Measurements from ENCODE around the gene RASSF5. TPM values are rescaled to one million over a fixed set of nuclear protein-coding genes. Genes with fewer than 3 reads are reported as not detected.
A peak's percentile ranks its signal among the peaks of the same experiment; 100 is the strongest.

Gene RASSF5
- total RNA-seq, 2 experiments from 2014 or later, result 153 to 156 TPM

DNA sequence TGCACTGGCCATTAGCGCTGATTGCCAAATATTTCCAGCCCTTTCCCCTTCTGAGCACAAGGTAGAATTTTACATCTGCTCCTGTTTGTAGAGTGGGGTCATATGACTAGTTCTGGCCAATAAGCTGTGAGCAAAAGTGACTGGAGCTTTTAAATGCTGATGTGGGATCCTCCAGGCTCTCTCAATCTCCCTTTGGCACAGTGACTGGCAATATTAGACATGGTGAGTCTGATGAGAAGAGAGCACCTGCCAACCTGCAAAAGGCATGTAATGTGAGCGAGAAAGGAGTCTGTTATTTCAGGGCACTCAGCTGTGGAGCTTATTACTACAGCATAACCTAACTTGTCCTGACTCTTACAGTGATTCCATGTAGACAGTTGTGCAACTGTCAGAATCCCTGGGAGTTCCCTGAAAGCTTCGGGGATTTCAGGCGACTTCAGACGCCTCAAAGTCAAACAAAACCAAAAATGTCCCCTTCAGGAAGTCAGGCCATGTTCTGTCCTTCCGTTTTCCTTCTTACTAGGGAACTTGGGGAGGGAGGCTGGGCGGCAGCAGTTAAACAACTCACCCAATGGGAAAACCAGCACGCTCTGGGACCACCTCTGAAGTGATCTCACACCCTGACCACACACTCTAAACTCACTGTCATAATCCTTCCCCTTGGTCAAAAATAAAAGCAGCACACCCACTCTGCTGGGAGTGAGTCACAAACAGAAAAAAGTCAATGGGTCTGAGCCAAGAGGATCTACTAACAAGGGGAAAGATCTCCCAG, 3.6 kb upstream of the RASSF5 start:
- no peaks in the 10 kb centered on the region for H3K27me3 Mint-ChIP-seq
- Histone ChIP-seq H3K4me1 (ENCODE audit: insufficient read depth, low read length) (peaks cover 34% of the 10 kb centered on the region), H3K9me3 (ENCODE audit: control insufficient read depth in 1 of 2, insufficient read depth in 1 of 2, low read length in 2 of 2) (no peaks in the 10 kb centered on the region), H3K27me3 (ENCODE audit: control insufficient read depth in 1 of 2, insufficient read depth in 2 of 2, low read length in 2 of 2) (peaks cover 4 to 6% of the 10 kb centered on the region in 2 experiments), H3K27ac (ENCODE audit: low read depth in 1 of 2, low read length in 2 of 2) (no peak overlapping the region), H3K4me3 (ENCODE audit: low read length) (no peak overlapping the region), H3K36me3 (ENCODE audit: insufficient read depth, low read length) (peaks cover 8% of the 10 kb centered on the region)
- ChIA-PET CTCF (no interaction called here), POLR2A (interaction anchor here (0.6 to 0.7 kb wide), 2 partner anchors 9 to 42 kb away, joined by 3 read pairs; no protein-coding TSS in a partner anchor)
- peaks cover 4% of the 10 kb centered on the region for H3K36me3 Mint-ChIP-seq (ENCODE audit: low read depth)
- no peaks in the 10 kb centered on the region for H3K9me3 Mint-ChIP-seq
- peak overlapping the region; percentile 51 for H3K27ac Mint-ChIP-seq
- peak in 4 of 14 experiments; percentile 14 to 77 (median 54) for DNase-seq
- peak overlapping the region; percentile 15 for H3K4me3 Mint-ChIP-seq
- TF ChIP-seq, protein P1, sequence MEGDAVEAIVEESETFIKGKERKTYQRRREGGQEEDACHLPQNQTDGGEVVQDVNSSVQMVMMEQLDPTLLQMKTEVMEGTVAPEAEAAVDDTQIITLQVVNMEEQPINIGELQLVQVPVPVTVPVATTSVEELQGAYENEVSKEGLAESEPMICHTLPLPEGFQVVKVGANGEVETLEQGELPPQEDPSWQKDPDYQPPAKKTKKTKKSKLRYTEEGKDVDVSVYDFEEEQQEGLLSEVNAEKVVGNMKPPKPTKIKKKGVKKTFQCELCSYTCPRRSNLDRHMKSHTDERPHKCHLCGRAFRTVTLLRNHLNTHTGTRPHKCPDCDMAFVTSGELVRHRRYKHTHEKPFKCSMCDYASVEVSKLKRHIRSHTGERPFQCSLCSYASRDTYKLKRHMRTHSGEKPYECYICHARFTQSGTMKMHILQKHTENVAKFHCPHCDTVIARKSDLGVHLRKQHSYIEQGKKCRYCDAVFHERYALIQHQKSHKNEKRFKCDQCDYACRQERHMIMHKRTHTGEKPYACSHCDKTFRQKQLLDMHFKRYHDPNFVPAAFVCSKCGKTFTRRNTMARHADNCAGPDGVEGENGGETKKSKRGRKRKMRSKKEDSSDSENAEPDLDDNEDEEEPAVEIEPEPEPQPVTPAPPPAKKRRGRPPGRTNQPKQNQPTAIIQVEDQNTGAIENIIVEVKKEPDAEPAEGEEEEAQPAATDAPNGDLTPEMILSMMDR (IDR thresholded peaks at IDR 0.05), result no peak
- H3K4me1 Mint-ChIP-seq (ENCODE audit: low read depth), result peaks cover 26% of the 10 kb centered on the region
- no peak for ATAC-seq (ENCODE audit: poor library complexity)
- intact Hi-C loops (cut with DNase I, micrococcal nuclease), result no loop called here

DNA sequence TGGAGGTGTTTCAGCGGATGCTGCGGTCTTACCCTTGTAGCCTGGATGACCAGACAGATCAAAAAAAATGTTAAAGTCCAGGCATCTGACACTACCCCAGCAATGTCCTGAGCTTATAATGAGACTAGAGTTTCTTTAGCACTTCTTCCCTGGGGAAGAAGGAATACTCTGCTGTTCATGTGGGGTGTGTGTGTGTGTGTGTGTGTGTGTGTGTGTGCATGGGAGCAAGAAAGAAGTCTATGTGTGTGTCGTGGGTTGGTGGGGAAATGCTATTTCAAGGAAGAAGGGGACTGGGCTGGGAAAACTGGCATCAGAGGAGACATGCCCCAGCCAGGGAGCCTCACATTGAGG, 3.0 kb upstream of the RASSF5 start:
- ATAC-seq (ENCODE audit: poor library complexity) (no peak), DNase-seq (no peak)
- TF ChIP-seq, protein P1 (IDR thresholded peaks at IDR 0.05), result no peak
- peak overlapping the region; percentile 51 for H3K27ac Mint-ChIP-seq
- H3K9me3 Mint-ChIP-seq, result no peaks in the 10 kb centered on the region
- Histone ChIP-seq H3K9me3 (ENCODE audit: control insufficient read depth in 1 of 2, insufficient read depth in 1 of 2, low read length in 2 of 2) (no peaks in the 10 kb centered on the region), H3K27me3 (ENCODE audit: control insufficient read depth in 1 of 2, insufficient read depth in 2 of 2, low read length in 2 of 2) (peaks cover 4 to 11% of the 10 kb centered on the region in 2 experiments), H3K36me3 (ENCODE audit: insufficient read depth, low read length) (peaks cover 5% of the 10 kb centered on the region), H3K4me1 (ENCODE audit: insufficient read depth, low read length) (peaks cover 37% of the 10 kb centered on the region), H3K4me3 (ENCODE audit: low read length) (no peak overlapping the region), H3K27ac (ENCODE audit: low read depth in 1 of 2, low read length in 2 of 2) (no peak overlapping the region)
- CTCF ChIA-PET, result no interaction called here
- intact Hi-C loops (cut with DNase I, micrococcal nuclease), result no loop called here
- peak overlapping the region; percentile 15 for H3K4me3 Mint-ChIP-seq
- no peaks in the 10 kb centered on the region for H3K36me3 Mint-ChIP-seq (ENCODE audit: low read depth)
- POLR2A ChIA-PET, result interaction anchor here (0.6 kb wide), 1 partner anchor 43 kb away, joined by 3 read pairs; no protein-coding TSS in a partner anchor
- H3K27me3 Mint-ChIP-seq, result peaks cover 5% of the 10 kb centered on the region
- peaks cover 30% of the 10 kb centered on the region for H3K4me1 Mint-ChIP-seq (ENCODE audit: low read depth)

DNA sequence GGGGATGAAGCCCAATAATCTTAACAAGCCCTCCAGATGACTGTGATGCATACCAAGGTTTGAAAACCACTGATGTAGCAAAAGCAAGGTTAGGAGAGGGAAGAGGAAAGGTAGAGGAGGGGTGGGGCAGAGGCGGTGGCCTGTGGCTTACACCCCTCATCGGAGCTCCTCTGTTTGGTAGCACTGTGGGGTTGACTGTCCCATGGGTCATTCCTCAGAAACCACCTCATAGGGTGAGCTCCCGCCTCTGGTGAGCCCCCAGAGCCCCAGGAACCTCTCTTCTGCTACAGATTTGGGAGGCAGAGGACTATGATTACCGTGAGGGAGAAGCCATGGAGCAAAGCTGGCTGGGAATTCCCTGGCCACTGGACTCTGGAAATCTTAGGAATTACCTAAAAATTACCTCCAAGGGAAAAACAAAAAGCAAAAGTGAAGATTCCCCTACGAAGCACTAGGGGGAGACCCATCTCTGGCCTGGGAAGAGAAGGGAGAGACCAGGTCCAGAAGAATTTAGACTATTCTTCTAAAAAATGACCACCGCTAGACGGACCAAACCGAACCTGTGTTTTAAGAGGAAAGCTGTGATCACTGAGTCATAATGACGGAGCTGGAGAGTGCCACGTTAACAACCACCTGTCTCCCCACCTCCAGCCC, 1.5 kb upstream of the RASSF5 start:
- peaks cover 37% of the 10 kb centered on the region for H3K4me1 ChIP-seq (ENCODE audit: insufficient read depth, low read length)
- Mint-ChIP-seq H3K27me3 (peaks cover 15% of the 10 kb centered on the region), H3K9me3 (no peaks in the 10 kb centered on the region), H3K36me3 (ENCODE audit: low read depth) (no peaks in the 10 kb centered on the region), H3K4me3 (peak overlapping the region; percentile 86), H3K4me1 (ENCODE audit: low read depth) (peaks cover 30% of the 10 kb centered on the region), H3K27ac (peak overlapping the region; percentile 39)
- H3K27me3 ChIP-seq (ENCODE audit: control insufficient read depth in 1 of 2, insufficient read depth in 2 of 2, low read length in 2 of 2), result peaks cover 4 to 21% of the 10 kb centered on the region in 2 experiments
- no peaks in the 10 kb centered on the region for H3K9me3 ChIP-seq (ENCODE audit: control insufficient read depth in 1 of 2, insufficient read depth in 1 of 2, low read length in 2 of 2)
- H3K4me3 ChIP-seq (ENCODE audit: low read length), result no peak overlapping the region
- ATAC-seq (ENCODE audit: poor library complexity) (no peak), DNase-seq (no peak)
- TF ChIP-seq, protein P1 (IDR thresholded peaks at IDR 0.05), result peak; percentile 33
- H3K36me3 ChIP-seq (ENCODE audit: insufficient read depth, low read length), result no peaks in the 10 kb centered on the region
- intact Hi-C loops (cut with DNase I, micrococcal nuclease), result loop anchor here in 1 of 2 experiments (5.0 kb wide), 1 partner anchor 176 kb away; the partner anchor contains the start of gene MAPKAPK2
- no peak overlapping the region for H3K27ac ChIP-seq (ENCODE audit: low read depth in 1 of 2, low read length in 2 of 2)
- CTCF ChIA-PET, result interaction anchor here (1.4 to 1.5 kb wide), 3 partner anchors 17 to 78 kb away, joined by 4 to 5 read pairs (median 5); no protein-coding TSS in a partner anchor
- POLR2A ChIA-PET, result interaction anchor here (0.7 to 2.5 kb wide), 5 partner anchors 36 to 106 kb away, joined by 3 to 14 read pairs (median 8); partner anchors contain the start of genes EIF2D and IKBKE

Data from CD4-positive, alpha-beta T cell (primary cell).